Suppressor macrophage (primary cell): ENCODE results near the gene TIMM17B.
A peak's percentile ranks its signal among the peaks of the same experiment; 100 is the strongest.
"Not testable (repeated sequence)": the region's sequence is repeated elsewhere in the genome, so short reads cannot be mapped to it uniquely, and the experiment has no call there.

Experiments used
- DNase-seq, 4 experiments: peaks; one replicate each; pipeline ENCODE4 v3.0.0-alpha.2; 2020 to 2022

TIMM17B gene

GRCh38 chrX:48893556-48894348 is 3.8 kb downstream of the TIMM17B start:
- DNase-seq: no peak

DNA sequence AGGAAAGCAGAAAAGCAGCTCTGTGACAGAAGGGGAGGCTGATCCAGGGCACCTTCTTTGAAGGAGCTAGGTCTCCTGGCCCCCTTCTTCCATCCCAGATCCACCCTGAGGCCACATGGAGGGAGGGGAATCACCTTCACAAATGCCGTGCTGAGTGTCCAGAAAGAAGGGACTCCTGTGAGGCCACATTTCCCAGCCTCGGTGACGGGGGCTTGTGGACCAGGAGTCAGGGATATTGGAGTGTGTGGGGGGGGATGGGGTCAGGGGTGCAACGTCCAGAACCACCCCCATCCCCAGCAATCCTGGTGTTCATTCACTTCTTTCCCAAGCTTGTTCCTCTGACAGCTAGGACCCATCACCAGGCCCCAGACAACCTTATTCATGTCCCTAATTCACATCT is 4.7 kb downstream of the TIMM17B start:
- no peak for DNase-seq

DNA sequence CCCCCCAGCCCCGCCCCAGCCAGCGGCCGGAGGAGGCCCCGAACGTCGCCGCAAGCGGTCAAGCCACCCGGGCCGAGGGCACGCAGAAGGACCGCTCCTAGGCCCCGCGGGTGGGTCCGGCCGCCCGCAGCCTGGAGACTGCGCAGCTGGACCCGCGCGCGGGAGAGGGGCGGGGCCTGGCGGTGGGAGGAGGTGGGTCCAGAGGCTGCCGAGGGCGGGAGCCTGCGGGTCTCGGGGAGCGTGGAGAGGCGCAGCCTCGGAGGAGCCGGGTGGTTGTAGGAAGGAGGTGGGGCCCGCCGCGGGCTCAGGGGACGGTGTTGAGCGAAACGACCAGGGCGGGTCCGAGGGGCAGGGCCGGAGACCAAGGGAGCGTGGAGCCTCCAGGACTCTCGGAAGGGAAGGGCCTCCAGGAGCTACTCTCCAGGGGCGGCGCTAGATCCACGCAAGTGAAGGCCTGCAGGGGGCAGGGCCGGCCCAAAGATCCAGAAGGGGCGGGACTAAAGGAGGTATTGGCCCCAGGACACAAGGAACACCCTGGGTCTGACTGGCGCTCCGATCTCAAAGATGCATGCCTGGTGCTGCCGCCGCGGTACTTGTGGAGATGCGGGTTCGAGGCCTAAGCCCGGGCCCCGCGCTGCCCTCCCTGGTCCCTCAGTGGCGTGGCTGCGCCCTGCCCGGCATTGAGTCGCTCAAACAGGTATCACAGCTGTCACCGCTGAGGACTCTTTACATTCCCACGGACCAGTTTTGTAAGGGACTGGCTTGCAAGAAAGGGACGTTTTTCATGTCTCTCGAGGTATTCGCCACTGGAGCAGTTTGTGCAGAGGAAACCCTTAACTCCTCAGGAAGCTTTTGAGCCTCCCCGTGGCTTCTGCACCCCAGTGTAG is 5.9 kb downstream of the TIMM17B start:
- peak; percentile 80 to 91 (median 88) for DNase-seq

DNA sequence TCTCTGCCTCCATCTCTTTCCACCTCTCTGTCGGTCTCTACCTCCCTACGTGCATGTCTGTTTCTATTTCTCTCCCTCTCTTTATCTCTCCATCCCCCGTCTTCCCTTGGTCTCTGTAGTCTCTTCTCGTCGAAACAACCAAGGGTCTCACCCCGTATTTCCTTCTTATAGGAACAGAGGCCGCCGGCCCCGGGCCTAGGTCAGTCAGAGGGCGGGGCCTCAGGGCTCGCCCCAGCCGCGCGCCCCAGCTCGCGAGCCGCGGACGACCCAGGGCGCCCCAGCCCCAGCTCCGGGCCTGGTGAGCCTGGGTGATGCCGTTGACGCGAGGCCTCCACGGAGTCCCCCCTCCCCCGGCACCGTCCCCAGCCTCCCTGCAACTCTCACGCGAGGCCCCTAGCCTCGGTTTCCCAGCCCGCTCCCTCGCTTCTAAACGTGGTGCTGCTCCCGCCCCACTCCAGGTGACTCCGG is 6.6 kb downstream of the TIMM17B start:
- peak in 2 of 4 experiments; percentile 19 to 32 for DNase-seq

DNA sequence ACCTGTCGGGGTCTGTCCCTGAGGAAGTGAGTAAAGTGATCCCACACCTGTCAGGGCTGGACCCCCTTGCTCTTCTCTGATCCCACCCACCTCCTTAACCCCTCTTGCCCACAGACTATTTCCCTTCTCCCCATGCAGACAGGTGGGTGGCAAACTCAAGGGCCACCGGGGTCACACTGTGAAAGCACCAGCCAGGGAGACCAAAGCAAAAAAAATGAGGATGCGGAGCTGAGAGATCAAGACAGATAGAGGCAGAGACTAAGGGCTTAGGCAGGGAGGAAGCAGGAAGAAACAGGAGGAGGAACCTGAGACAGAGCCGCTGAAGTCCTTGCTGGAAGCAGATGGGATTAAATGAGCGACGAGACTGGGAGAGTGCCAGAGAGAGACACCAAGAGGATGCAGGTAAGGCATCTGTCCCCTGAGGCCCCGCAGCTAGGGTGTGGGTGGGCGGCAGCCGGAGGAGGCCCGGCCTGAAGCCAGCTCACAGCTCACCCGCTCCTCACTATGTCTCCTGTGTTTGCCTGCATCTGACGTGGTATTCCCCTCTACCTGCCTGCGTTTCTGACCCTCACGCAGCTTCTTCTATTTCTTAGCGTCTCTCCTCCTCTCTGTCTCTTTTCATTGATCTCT is 7.2 kb downstream of the TIMM17B start:
- no peak for DNase-seq

DNA sequence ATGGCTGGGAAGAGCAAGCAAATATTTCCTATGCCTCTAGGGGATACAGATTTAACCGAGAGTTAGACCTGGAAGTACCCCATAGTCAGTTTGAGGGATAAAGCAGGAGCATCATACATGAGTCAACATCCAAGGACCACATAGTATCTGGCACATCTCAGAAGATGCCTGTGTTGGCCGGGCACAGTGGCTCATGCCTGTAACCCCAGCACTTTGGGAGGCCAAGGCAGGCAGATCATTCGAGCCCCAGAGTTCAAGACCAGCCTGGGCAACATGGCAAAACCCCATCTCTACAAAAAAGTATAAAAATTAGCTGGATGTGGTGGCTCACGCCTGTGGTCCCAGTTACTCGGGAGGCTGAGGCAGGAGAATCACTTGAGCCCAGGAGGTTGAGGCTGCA is 11.0 kb downstream of the TIMM17B start:
- DNase-seq: not testable (repeated sequence)

DNA sequence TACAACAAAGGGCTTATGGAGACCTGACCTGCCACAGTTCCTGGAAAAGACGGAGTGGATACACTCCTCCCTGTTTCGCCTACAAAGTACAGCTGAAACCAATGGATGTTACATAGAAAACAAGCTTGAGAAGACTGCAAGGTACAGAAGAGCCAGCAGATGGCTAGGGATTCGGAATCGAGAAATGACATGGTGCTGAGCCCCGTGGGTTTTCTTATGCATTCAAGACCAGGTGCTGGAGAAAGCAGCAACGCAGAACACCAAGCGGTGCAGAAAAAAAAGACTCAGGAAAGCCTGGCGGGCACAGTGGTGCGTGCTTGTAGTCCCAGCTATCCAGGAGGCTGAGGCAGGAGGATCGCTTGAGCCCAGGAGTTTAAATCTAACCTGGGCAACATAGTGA is 13.8 kb downstream of the TIMM17B start:
- DNase-seq: no peak

DNA sequence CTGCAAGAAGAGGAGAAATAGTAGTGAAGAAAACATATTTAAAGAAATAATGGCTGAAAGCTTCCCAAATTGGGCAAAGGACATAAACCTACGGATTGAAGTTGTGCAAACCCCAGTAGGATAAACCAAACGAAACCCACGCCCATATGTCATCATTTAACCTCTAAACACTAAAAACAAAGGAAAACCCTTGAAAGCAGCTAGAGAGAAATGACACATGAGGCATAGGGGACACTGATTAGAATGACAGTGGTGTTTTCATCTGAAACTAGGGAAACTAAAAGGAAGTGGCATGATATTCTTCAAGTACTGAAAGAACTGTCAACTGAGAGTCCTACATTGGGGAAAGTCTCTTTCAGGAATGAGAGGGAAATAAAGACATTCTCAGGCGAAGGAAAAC is 20.6 kb downstream of the TIMM17B start:
- DNase-seq: peak; percentile 23 to 67 (median 51)

DNA sequence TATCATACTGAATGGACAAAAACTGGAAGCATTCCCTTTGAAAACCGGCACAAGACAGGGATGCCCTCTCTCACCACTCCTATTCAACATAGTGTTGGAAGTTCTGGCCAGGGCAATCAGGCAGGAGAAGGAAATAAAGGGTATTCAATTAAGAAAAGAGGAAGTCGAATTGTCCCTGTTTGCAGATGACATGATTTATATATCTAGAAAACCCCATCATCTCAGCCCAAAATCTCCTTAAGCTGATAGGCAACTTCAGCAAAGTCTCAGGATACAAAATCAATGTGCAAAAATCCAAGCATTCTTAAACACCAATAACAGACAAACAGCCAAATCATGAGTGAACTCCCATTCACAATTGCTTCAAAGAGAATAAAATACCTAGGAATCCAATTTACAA is 25.6 kb downstream of the TIMM17B start:
- DNase-seq: not testable (repeated sequence)

DNA sequence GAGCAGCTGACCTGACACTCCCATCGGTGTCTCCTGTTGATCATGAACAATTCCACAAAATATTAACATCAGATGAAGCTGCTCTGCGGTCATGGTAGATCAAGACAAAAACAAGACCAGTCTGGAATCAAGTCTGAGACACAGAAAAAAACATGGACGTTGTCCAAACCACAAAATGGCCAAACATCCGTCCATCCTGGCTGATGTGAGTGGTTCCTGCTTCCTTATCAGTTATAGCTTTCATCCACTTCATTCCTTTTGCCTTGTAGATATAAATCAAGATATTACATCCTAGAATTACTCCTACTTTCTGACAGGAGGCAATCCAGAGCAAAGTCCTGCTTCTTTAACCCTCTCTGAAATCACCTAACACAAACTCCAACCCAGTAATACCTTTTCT is 33.4 kb downstream of the TIMM17B start:
- DNase-seq: no peak

DNA sequence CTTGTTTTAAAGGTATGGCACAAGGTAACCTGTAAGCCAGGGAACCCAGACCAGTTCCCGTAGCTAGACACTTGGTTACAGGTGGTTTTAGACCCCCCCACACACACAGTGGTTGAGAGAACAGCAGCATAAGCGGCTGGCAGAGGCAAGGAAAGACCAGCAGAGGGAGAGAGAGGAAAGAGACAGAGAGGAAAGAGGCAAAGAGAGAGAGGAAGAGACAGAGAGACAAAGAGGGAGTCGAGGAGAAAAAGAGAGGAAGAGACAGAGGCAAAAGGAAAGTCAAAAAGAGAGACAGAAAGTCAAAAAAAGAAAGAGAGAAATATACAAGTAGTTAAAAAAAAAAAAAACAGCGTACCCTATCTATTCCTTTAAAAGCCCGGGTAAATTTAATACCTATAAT is 42.7 kb downstream of the TIMM17B start:
- peak in 2 of 4 experiments; percentile 1 to 5 for DNase-seq

GRCh38 chrX:48854121-48854804 is 43.3 kb downstream of the TIMM17B start:
- not testable (repeated sequence) for DNase-seq

- DNase-seq: not testable (repeated sequence)
These were observed 44.1 kb downstream of the TIMM17B start for GRCh38 chrX:48853494-48853893.

GRCh38 chrX:48852857-48853256 is 44.7 kb downstream of the TIMM17B start:
- DNase-seq: no peak

- DNase-seq: no peak
These were observed 48.7 kb downstream of the TIMM17B start for GRCh38 chrX:48848847-48849246.
